Testis (tissue), 2 donors: Measurements from ENCODE around the gene TFF3.

Source experiments
- POLR2A ChIP-seq: fragments of 450-650 bp; IDR thresholded peaks from one replicate; pipeline ENCODE4 v1.6.1; 2017; ENCODE audit warnings: antibody characterized with exemption, mild to moderate bottlenecking, moderate library complexity
- TF ChIP-seq, protein P1 (sequence below), 3 experiments: fragments of 450-650 bp in 2 of 3; fragments of 200-600 bp in 1 of 3; sonication (generic) in 1 of 3; IDR thresholded peaks; one replicate each; pipeline ENCODE4 v1.5.1; 2016 to 2019; ENCODE audit warnings: antibody characterized with exemption in 3 of 3, mild to moderate bottlenecking in 2 of 3, moderate library complexity in 1 of 3

DNA sequence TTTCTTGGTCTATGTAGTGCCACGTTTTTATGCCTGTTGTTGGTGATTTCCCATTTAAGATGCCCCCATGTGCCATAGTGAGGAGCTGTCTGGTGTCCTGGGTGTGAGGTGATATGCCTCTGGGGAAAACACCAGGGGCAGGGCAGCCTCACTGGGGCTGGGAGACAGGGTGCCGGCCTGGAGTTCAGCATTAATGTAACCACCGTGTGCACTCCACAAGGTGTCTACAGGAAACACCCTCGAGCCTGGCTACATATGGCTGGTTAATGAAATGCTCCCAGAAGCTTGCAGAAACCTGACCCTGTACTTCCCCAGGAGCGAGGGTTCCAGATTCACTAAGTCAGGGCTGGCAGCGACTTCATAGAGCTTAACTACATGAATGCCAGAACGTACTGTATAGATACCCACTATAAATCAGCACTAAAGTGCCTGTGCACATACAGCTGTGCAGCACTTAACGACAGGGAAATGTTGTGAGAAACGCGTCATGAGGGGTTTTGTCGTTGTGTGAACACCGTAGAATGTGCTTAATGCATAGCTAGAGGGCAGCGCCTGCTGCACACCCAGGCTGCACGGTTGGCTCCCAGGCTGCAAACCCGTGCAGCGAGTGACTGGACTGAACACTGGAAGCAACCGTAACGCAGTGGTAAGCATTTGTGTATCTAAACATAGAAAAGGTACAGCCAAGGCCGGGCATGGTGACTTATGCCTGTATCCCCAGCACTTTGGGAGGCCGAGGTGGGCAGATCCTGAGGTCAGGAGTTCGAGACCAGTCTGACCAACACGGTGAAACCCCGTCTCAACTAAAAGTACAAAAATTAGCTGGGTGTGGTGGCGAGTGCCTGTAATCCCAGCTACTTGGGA, 25.2 kb upstream of the TFF3 start:
- TF ChIP-seq, protein P1, sequence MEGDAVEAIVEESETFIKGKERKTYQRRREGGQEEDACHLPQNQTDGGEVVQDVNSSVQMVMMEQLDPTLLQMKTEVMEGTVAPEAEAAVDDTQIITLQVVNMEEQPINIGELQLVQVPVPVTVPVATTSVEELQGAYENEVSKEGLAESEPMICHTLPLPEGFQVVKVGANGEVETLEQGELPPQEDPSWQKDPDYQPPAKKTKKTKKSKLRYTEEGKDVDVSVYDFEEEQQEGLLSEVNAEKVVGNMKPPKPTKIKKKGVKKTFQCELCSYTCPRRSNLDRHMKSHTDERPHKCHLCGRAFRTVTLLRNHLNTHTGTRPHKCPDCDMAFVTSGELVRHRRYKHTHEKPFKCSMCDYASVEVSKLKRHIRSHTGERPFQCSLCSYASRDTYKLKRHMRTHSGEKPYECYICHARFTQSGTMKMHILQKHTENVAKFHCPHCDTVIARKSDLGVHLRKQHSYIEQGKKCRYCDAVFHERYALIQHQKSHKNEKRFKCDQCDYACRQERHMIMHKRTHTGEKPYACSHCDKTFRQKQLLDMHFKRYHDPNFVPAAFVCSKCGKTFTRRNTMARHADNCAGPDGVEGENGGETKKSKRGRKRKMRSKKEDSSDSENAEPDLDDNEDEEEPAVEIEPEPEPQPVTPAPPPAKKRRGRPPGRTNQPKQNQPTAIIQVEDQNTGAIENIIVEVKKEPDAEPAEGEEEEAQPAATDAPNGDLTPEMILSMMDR (IDR thresholded peaks at IDR 0.05), result no peak
- TF ChIP-seq POLR2A, result no peak
